Upper lobe of left lung (tissue), 6 donors: ENCODE data around the gene GMDS. TPM values are rescaled to one million over a fixed set of nuclear protein-coding genes. Genes with fewer than 3 reads are reported as not detected.

Experiments
- ATAC-seq, 2 donors: fragments of 200-7000 bp; cut with Tn5 transposase; one replicate each; pipeline ENCODE4 v1.9.1; 2022; ENCODE audit warnings: mild to moderate bottlenecking in 2 of 2, moderate library complexity in 2 of 2; ENCODE audit not compliant: low FRiP score in 2 of 2
- DNase-seq, 2 donors: peaks; one replicate each; pipeline ENCODE4 v3.0.0-alpha.2; 2019 to 2020
- H3K27ac ChIP-seq, 4 donors: fragments of 200-600 bp; sonication (generic); one replicate each; pipeline ENCODE4 v1.5.1; 2016 to 2019
- H3K27me3 ChIP-seq, 4 donors: fragments of 200-600 bp; sonication (generic); one replicate each; pipeline ENCODE4 v1.5.1; 2017 to 2019
- H3K36me3 ChIP-seq, 4 donors: fragments of 200-600 bp; sonication (generic); one replicate each; pipeline ENCODE4 v1.5.1; 2016 to 2019
- H3K4me1 ChIP-seq, 4 donors: fragments of 200-600 bp; sonication (generic); one replicate each; pipeline ENCODE4 v1.5.1; 2018 to 2019
- H3K4me3 ChIP-seq, 4 donors: fragments of 200-600 bp; sonication (generic); one replicate each; pipeline ENCODE4 v1.5.1; 2017 to 2019; ENCODE audit warnings: mild to moderate bottlenecking in 2 of 4, moderate library complexity in 1 of 4
- H3K9me3 ChIP-seq, 4 donors: fragments of 200-600 bp; sonication (generic); one replicate each; pipeline ENCODE4 v1.5.1; 2018 to 2019
- CTCF ChIP-seq, 6 experiments: fragments of 450-650 bp in 4 of 6; fragments of 200-600 bp in 2 of 6; sonication (generic) in 2 of 6; IDR thresholded peaks; one replicate each; pipeline ENCODE4 v1.5.1; 2016 to 2019; ENCODE audit warnings: antibody characterized with exemption in 6 of 6
- EP300 ChIP-seq, 4 donors: sonication (generic); formaldehyde crosslinking; IDR thresholded peaks; one replicate each; pipeline ENCODE4 v1.5.1; 2017; ENCODE audit warnings: antibody characterized with exemption in 4 of 4, control low read depth in 2 of 4
- POLR2A ChIP-seq, 4 donors: fragments of 450-650 bp; IDR thresholded peaks; one replicate each; pipeline ENCODE4 v1.5.1; 2016 to 2017; ENCODE audit warnings: antibody characterized with exemption in 4 of 4, mild to moderate bottlenecking in 2 of 4
- POLR2AphosphoS5 ChIP-seq, 2 donors: sonication (generic); formaldehyde crosslinking; IDR thresholded peaks; one replicate each; pipeline ENCODE4 v1.5.1; 2017; ENCODE audit warnings: antibody characterized with exemption in 2 of 2
- WGBS, 2 donors: methylation state at CpG; one replicate each; pipeline ENCODE4 v1.1.5; 2017 to 2018; 5-methylcytosine and 5-hydroxymethylcytosine counted together
- total RNA-seq, 6 donors: library from RNA; depleted of rRNA in 4 of 6; stranded (reverse); fragments of >200 nt in 4 of 6; gene quantifications; one replicate each; pipeline versions ENCODE4 v1.1.0 to v1.2.1, GENCODE V29; 2016 to 2021
- donor health status: DM: no; HTN: no; CAD: no; lungs with moderate emphysema.
- donor health status: DM: no; HTN: yes; CAD: no; lungs with severe emphysema.

Gene GMDS
- total RNA-seq, 6 donors from 2014 or later = 7.6 to 17.8 (median 14.1) TPM

DNA sequence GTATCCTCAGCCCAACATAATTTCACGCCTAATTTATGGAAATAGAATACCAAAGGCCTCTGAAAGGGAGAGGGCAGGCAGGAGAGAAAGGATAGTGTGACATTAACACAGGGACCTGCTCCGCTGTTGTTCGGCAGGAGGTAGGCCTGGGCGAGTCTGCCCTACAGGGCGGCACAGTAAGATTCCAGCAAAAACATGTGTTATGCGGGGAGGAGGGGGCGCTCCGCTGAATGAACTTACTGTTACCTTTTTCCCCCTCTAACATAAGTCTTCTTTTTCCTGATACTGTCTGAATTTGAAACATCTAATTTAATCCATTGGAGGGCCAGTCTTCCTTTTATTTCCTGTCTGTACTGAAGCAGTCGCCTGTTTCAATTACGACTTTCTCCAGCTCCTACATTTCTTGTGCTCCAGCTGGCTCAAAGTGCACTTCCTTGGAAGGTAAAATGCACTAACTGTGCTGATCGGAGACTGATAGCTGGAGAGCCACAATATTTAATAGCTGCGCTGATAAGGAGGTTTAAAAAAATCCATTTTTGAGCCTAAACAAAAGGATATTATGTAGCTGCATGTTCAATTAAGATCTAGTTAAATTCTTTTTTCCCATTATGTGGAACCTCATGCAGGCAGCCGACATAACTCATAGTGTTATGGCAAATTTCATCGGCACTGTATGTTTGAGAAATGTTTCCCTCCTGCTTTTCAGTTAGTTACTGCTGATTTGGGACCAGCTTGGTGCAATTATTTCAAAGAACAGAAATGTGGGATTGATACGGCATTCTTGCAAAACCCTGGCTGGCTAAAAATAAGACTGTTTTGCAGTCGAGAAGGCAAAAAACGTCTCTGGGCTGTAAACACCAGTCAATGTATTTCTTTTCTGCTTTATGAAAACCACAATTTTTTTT, 442.7 kb downstream of the GMDS start:
- no peak overlapping the region for H3K4me3 ChIP-seq
- ATAC-seq (no peak), DNase-seq (no peak)
- no peaks in the 10 kb centered on the region for H3K36me3 ChIP-seq
- H3K27ac ChIP-seq = no peak overlapping the region
- 84 to 90% methylated on average over 17 of the region's 17 CpGs for WGBS, 2 donors
- no peak for TF ChIP-seq EP300 (IDR thresholded peaks at IDR 0.05)
- TF ChIP-seq POLR2A (IDR thresholded peaks at IDR 0.05) = no peak
- TF ChIP-seq POLR2AphosphoS5 (IDR thresholded peaks at IDR 0.05) = no peak
- TF ChIP-seq CTCF (IDR thresholded peaks at IDR 0.05) = no peak
- H3K9me3 ChIP-seq = no peaks in the 10 kb centered on the region
- H3K4me1 ChIP-seq = peaks cover 0 to 4% (median under 1%) of the 10 kb centered on the region in 4 donors
- H3K27me3 ChIP-seq = no peaks in the 10 kb centered on the region

- 89 to 91% methylated on average over 6 to 7 of the region's 7 CpGs for WGBS, 2 donors
- Histone ChIP-seq H3K27me3 (no peaks in the 10 kb centered on the region), H3K4me3 (no peak overlapping the region), H3K36me3 (no peaks in the 10 kb centered on the region), H3K9me3 (no peaks in the 10 kb centered on the region), H3K27ac (no peak overlapping the region), H3K4me1 (peaks cover 0 to 11% (median 2%) of the 10 kb centered on the region in 4 donors)
- no peak for DNase-seq
- TF ChIP-seq POLR2A (IDR thresholded peaks at IDR 0.05) = no peak
- TF ChIP-seq POLR2AphosphoS5 (IDR thresholded peaks at IDR 0.05) = no peak
- no peak for ATAC-seq
Measured at GRCh38 chr6:1801401-1801800, 444.0 kb downstream of the GMDS start.

GRCh38 chr6:1800845-1801244, 444.6 kb downstream of the GMDS start:
- Histone ChIP-seq H3K4me3 (no peak overlapping the region), H3K27me3 (no peaks in the 10 kb centered on the region), H3K36me3 (no peaks in the 10 kb centered on the region), H3K9me3 (no peaks in the 10 kb centered on the region), H3K27ac (no peak overlapping the region), H3K4me1 (peaks cover 0 to 11% (median 2%) of the 10 kb centered on the region in 4 donors)
- DNase-seq = no peak
- no peak for TF ChIP-seq CTCF (IDR thresholded peaks at IDR 0.05)
- TF ChIP-seq POLR2AphosphoS5 (IDR thresholded peaks at IDR 0.05) = no peak
- TF ChIP-seq EP300 (IDR thresholded peaks at IDR 0.05) = no peak
- TF ChIP-seq POLR2A (IDR thresholded peaks at IDR 0.05) = no peak
- 84 to 88% methylated on average over 4 of the region's 4 CpGs for WGBS, 2 donors
- no peak for ATAC-seq

GRCh38 chr6:1798965-1799325, 446.5 kb downstream of the GMDS start:
- no peak for DNase-seq
- H3K4me1 ChIP-seq = peaks cover 0 to 11% (median 2%) of the 10 kb centered on the region in 4 donors
- no peak for TF ChIP-seq CTCF (IDR thresholded peaks at IDR 0.05)
- no peak for TF ChIP-seq POLR2AphosphoS5 (IDR thresholded peaks at IDR 0.05)
- no peak for TF ChIP-seq EP300 (IDR thresholded peaks at IDR 0.05)
- no peak for TF ChIP-seq POLR2A (IDR thresholded peaks at IDR 0.05)
- H3K27ac ChIP-seq = no peak overlapping the region
- no peaks in the 10 kb centered on the region for H3K36me3 ChIP-seq
- H3K9me3 ChIP-seq = no peaks in the 10 kb centered on the region
- H3K27me3 ChIP-seq = no peaks in the 10 kb centered on the region
- no peak overlapping the region for H3K4me3 ChIP-seq
- WGBS, 2 donors = 98 to 99% methylated on average over 8 of the region's 8 CpGs
- no peak for ATAC-seq

- TF ChIP-seq EP300 (IDR thresholded peaks at IDR 0.05) (no peak), POLR2A (IDR thresholded peaks at IDR 0.05) (no peak), POLR2AphosphoS5 (IDR thresholded peaks at IDR 0.05) (no peak), CTCF (IDR thresholded peaks at IDR 0.05) (no peak)
- no peak for ATAC-seq
- Histone ChIP-seq H3K27me3 (no peaks in the 10 kb centered on the region), H3K9me3 (no peaks in the 10 kb centered on the region), H3K4me3 (no peak overlapping the region), H3K27ac (no peak overlapping the region), H3K36me3 (no peaks in the 10 kb centered on the region), H3K4me1 (peaks cover 0 to 11% (median 2%) of the 10 kb centered on the region in 4 donors)
- WGBS, 2 donors = 91 to 93% methylated on average over 9 of the region's 9 CpGs
- DNase-seq = no peak
Measured at GRCh38 chr6:1798303-1798964, 447.0 kb downstream of the GMDS start.
